Epithelial cell of esophagus (primary cell): ENCODE data around the gene OVCH2.

ENCODE experiments used
- DNase-seq: peaks from one replicate; pipeline ENCODE4 v3.0.0; 2010; ENCODE audit warnings: low read depth
- H3K4me3 ChIP-seq: 2 replicates; pipeline ENCODE4 v1.5.1; 2011; ENCODE audit warnings: mild to moderate bottlenecking, low read length, control low read depth
- TF ChIP-seq, protein P1 (sequence below): IDR thresholded peaks from 2 replicates; pipeline ENCODE4 v1.5.1; 2011; ENCODE audit warnings: low read depth, mild to moderate bottlenecking, low read length, control low read depth, inconsistent platforms; ENCODE audit not compliant: insufficient read depth; ENCODE audit errors: missing control alignments

The OVCH2 gene

DNA sequence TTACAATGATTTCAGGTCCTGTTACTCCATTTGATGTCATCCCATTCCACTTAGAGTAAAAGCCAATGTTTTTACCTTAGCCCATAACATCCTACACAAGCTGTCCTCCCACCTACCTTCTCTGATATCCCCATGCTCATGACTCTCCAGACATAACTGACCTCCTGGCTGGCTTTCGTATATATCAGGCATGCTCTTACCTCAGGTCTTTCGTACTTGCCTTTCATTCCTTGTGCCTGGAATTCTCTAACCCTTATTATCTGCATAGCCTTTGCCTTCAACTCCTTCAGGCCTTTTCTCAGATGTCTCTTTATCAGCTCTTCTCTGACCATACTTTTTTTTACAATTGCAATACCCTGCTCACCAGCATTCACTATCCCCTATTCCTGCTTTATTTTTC is 22.7 kb downstream of the OVCH2 start:
- TF ChIP-seq, protein P1, sequence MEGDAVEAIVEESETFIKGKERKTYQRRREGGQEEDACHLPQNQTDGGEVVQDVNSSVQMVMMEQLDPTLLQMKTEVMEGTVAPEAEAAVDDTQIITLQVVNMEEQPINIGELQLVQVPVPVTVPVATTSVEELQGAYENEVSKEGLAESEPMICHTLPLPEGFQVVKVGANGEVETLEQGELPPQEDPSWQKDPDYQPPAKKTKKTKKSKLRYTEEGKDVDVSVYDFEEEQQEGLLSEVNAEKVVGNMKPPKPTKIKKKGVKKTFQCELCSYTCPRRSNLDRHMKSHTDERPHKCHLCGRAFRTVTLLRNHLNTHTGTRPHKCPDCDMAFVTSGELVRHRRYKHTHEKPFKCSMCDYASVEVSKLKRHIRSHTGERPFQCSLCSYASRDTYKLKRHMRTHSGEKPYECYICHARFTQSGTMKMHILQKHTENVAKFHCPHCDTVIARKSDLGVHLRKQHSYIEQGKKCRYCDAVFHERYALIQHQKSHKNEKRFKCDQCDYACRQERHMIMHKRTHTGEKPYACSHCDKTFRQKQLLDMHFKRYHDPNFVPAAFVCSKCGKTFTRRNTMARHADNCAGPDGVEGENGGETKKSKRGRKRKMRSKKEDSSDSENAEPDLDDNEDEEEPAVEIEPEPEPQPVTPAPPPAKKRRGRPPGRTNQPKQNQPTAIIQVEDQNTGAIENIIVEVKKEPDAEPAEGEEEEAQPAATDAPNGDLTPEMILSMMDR = no peak
- no peak for DNase-seq
- H3K4me3 ChIP-seq = no peak overlapping the region

DNA sequence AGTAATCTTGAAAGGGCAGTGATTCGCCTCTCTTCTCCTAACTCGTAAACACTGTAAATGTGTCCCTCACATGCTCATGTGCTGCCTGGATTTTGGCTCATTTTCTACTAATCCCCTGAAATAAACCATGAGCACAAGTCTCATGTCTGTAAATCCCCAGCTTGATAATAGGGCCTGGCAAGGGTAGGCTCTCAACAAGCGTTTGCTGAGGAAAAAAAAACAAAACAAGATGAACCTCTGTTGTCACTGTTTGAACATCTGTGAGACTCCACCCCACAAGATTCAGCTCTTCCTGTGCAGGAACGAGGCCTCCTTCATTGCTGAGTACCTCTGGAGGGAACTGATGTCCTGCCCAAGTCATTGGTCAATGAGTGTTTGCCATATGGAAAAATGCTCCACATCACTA is 28.5 kb downstream of the OVCH2 start:
- DNase-seq = peak; percentile 33
- H3K4me3 ChIP-seq = no peak overlapping the region
- TF ChIP-seq, protein P1 = no peak

DNA sequence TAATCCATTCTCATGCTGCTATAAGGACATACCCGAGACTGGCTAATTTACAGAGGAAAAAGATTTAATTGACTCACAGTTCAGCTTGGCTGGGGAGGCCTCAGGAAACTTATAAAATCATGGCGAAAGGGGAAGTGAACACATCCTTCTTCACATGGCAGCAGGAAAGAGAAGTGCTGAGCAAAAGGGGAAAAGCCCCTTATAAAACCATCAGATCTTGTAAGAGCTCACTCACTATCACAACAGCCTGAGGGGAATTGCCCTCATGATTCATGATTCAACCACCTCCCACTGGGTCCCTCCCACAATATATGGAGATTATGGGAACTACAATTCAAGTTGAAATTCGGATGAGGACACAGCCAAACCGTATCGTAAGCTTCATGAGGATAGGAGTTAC is 29.2 kb downstream of the OVCH2 start:
- no peak overlapping the region for H3K4me3 ChIP-seq
- peak; percentile 95 for DNase-seq
- TF ChIP-seq, protein P1 = no peak

DNA sequence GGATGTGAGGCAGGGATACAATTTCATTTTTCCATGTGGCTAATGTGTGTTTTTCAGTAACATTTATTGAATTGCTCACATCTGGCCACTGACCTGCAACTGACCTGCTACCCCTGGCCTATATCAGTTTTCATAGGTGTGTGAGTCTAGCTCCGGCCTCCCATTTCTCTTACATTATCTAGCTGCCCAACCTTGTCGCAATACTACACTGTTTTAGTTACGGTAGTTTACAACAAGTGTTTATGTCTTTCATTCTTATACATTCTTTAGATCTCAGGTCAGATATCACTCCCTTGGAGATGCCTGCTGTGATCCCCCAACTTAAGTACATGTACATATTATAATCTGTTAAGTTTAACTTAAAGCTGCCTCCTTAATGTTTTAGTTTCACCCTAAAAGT is 30.6 kb downstream of the OVCH2 start:
- no peak overlapping the region for H3K4me3 ChIP-seq
- TF ChIP-seq, protein P1 = no peak
- DNase-seq = no peak

DNA sequence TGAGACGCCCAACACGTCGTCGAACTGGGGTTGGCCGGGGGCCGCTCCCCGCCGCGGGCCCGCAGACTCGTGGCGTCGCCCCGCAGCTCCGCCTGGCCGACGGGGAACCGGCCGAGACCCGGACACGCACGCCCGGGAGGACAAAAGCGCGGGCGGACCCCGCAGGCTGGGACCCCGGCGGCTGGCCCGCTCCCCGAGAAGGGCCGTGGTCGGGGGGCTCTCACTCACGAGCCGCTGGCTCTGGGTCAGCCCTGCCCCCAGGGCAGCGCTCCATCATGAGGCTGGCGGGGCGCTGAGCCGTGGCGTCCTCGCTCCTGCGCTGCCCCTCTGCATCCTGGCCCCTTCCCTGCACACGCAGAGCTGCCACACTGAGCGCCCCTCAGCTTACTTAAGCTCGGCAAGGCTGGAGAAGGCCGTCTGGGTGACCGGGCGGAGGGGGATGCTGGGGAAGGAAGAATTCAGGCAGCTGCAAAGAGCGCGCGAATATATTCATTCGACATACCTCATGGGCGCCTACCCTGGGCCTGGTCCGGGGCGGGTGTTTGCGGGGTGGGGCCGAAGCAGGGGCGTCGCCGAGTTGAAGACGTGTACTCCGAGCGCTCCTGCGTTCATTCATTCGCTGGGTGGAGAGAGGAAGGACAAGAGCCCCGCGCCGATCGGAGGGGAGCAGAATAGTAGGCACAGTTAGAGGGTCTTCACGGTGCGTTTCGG is 32.4 kb downstream of the OVCH2 start:
- DNase-seq = peak; percentile 56
- H3K4me3 ChIP-seq = peak overlapping the region; percentile 41
- TF ChIP-seq, protein P1 = no peak

DNA sequence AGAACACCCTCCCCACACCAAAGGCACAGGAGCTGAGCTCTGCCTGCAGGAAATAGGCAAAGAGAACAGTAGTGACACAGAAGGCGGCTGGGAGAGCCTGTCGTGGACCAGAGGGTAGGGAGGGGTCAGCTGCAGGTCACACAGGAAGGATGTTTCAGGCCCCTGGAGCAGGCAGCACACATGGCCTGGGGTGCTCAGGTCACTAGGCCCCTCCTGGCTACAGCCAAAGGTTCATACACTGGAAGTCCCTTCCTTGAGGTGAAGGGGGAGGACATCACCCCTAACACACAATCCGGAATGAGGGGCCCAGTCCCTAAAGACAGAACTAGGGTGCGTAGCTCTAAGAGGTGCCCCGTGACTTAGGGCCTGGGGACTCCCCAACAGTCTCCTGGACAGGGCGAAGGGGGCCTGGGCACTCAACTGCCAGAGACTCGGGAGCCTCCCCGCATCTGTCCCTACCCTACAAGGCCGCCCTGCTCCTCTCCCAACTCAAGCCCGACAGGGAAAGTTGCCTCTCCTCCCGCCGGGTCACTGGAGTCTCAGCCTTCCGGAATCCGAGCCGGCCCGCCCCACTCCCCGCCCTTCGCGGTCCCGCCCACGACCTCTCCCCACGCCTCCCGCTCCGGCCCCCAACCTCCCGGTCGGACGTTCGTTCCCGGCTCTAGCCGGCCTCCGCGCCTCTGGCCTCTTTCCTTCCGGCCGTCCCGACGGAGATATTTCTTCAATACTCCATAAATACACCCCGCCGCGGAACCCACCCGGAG is 33.1 kb downstream of the OVCH2 start, which contains the start of gene CYB5R2:
TSS of gene CYB5R2 (minus strand) at position 541 of the 764 bp plus-strand sequence. CDS start 675 bp downstream, outside the sequence.
- peak; percentile 49 for DNase-seq
- H3K4me3 ChIP-seq = peak within 1 kb of the TSS; percentile 41

More for the DNA sequence above, 33.1 kb downstream of the OVCH2 start, which contains the start of gene CYB5R2:
- TF ChIP-seq, protein P1 = no peak
